GM10266 (cell line): ENCODE results near the gene MPZL1.

ENCODE experiments used
- DNase-seq: peaks from one replicate; pipeline ENCODE4 v3.0.0; 2012; ENCODE audit errors: extremely low spot score
- CTCF ChIP-seq: IDR thresholded peaks from 2 replicates; pipeline ENCODE4 v1.5.1; 2012; ENCODE audit warnings: mild to moderate bottlenecking, low read depth; ENCODE audit not compliant: control insufficient read depth, insufficient read depth; ENCODE audit errors: missing control alignments

Gene MPZL1

GRCh38 chr1:167839009-167839408, 117.2 kb downstream of the MPZL1 start:
- no peak for TF ChIP-seq CTCF
- no peak for DNase-seq
